Progenitor cell of endocrine pancreas (in vitro differentiated cells): ENCODE results near the gene NCAN. TPM values are rescaled to one million over a fixed set of nuclear protein-coding genes. Genes with fewer than 3 reads are reported as not detected.

Source experiments
- DNase-seq: peaks from one replicate; pipeline ENCODE4 v3.0.0; 2021; ENCODE audit warnings: low spot score; ENCODE audit not compliant: unreplicated experiment
- H3K27ac Mint-ChIP-seq: 2 replicates; pipeline ENCODE4 v1.8.0; 2021; ENCODE audit warnings: mild to moderate bottlenecking, moderate library complexity, mixed read lengths
- H3K27me3 Mint-ChIP-seq: 2 replicates; pipeline ENCODE4 v1.8.0; 2021; ENCODE audit warnings: mixed read lengths
- H3K36me3 Mint-ChIP-seq: 2 replicates; pipeline ENCODE4 v1.8.0; 2022; ENCODE audit warnings: mixed read lengths; ENCODE audit not compliant: insufficient read depth
- H3K4me1 Mint-ChIP-seq: 2 replicates; pipeline ENCODE4 v1.8.0; 2021; ENCODE audit warnings: low read depth, mixed read lengths
- H3K4me3 Mint-ChIP-seq: 2 replicates; pipeline ENCODE4 v1.8.0; 2021; ENCODE audit warnings: low read depth, mild to moderate bottlenecking, moderate library complexity, mixed read lengths
- H3K9me3 Mint-ChIP-seq: 2 replicates; pipeline ENCODE4 v1.8.0; 2021; ENCODE audit warnings: low read depth, mixed read lengths
- CTCF ChIP-seq: fragments of 200-600 bp; sonication (generic); IDR thresholded peaks from one replicate; pipeline ENCODE4 v1.5.0; 2021; ENCODE audit warnings: antibody characterized with exemption, mild to moderate bottlenecking; ENCODE audit not compliant: unreplicated experiment
- total RNA-seq: library from RNA; stranded (reverse); gene quantifications from 2 replicates; pipeline ENCODE4 v1.2.1, GENCODE V29; 2021

NCAN gene
- total RNA-seq, 1 donor from 2014 or later = 0.17 TPM

- H3K27me3 Mint-ChIP-seq = peaks cover 53% of the 10 kb centered on the region
- no peak for DNase-seq
- H3K4me3 Mint-ChIP-seq = no peak overlapping the region
- no peaks in the 10 kb centered on the region for H3K9me3 Mint-ChIP-seq
- no peaks in the 10 kb centered on the region for H3K36me3 Mint-ChIP-seq
- H3K4me1 Mint-ChIP-seq = no peaks in the 10 kb centered on the region
- TF ChIP-seq CTCF = no peak
- H3K27ac Mint-ChIP-seq = no peak overlapping the region
Measured at GRCh38 chr19:19227217-19227616, 15.5 kb downstream of the NCAN start.

GRCh38 chr19:19229701-19230100, 17.9 kb downstream of the NCAN start:
- H3K4me1 Mint-ChIP-seq = no peaks in the 10 kb centered on the region
- no peak for TF ChIP-seq CTCF
- no peak overlapping the region for H3K4me3 Mint-ChIP-seq
- DNase-seq = no peak
- peaks cover 37% of the 10 kb centered on the region for H3K27me3 Mint-ChIP-seq
- H3K36me3 Mint-ChIP-seq = no peaks in the 10 kb centered on the region
- H3K9me3 Mint-ChIP-seq = no peaks in the 10 kb centered on the region
- no peak overlapping the region for H3K27ac Mint-ChIP-seq

DNA sequence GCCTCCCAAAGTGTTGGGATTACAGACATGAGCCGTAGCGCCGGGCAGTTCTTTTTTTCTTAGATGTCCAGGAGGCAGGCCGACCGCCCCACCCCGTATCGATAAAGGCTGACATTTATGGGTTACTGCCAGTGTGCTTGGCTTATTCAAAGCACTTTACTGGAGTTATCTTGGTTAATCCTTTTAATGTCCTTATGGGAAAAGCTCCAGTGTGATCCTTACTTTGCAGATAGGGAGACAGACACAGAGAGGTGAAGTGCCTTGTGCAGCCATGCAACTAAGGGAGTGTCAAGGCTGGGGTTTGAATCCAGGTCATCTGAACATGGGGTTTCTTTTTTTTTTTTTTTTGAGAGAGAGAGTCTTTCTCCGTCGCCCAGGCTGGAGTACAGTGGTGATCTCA, 19.2 kb downstream of the NCAN start:
- Mint-ChIP-seq H3K4me1 (no peaks in the 10 kb centered on the region), H3K27ac (no peak overlapping the region), H3K4me3 (no peak overlapping the region), H3K36me3 (no peaks in the 10 kb centered on the region), H3K9me3 (peaks cover 2% of the 10 kb centered on the region), H3K27me3 (peaks cover 29% of the 10 kb centered on the region)
- no peak for TF ChIP-seq CTCF
- DNase-seq = no peak

GRCh38 chr19:19232261-19232721, 20.5 kb downstream of the NCAN start:
- no peak for TF ChIP-seq CTCF
- no peak for DNase-seq
- Mint-ChIP-seq H3K27ac (no peak overlapping the region), H3K4me3 (no peak overlapping the region), H3K4me1 (no peaks in the 10 kb centered on the region), H3K27me3 (peaks cover 29% of the 10 kb centered on the region), H3K36me3 (no peaks in the 10 kb centered on the region), H3K9me3 (peaks cover 6% of the 10 kb centered on the region)

GRCh38 chr19:19234220-19234816, 22.6 kb downstream of the NCAN start:
- Mint-ChIP-seq H3K4me1 (no peaks in the 10 kb centered on the region), H3K36me3 (no peaks in the 10 kb centered on the region), H3K27me3 (peaks cover 22% of the 10 kb centered on the region), H3K4me3 (no peak overlapping the region), H3K27ac (no peak overlapping the region), H3K9me3 (peaks cover 6% of the 10 kb centered on the region)
- no peak for DNase-seq
- TF ChIP-seq CTCF = no peak
